Activated naive CD4-positive, alpha-beta T cell treated with anti-CD3 and anti-CD28 coated beads for 36 hours (primary cell): ENCODE results near the gene ZNF814. TPM values are rescaled to one million over a fixed set of nuclear protein-coding genes. Genes with fewer than 3 reads are reported as not detected.
"Not testable (repeated sequence)": the region's sequence is repeated elsewhere in the genome, so short reads cannot be mapped to it uniquely, and the experiment has no call there.

Experiments
- CTCF ChIA-PET: fragments of 350-600 bp; sonication (Branson Sonifier 250); formaldehyde crosslinking; loops from one replicate; lab custom pipeline; 2021; ENCODE audit warnings: antibody characterized with exemption; lab: Charles Lee
- DNase-seq: peaks from one replicate; pipeline ENCODE4 v3.0.0-alpha.2; 2020
- H3K27ac Mint-ChIP-seq: one replicate; pipeline ENCODE4 v1.8.0; 2021; ENCODE audit warnings: mild to moderate bottlenecking, mixed read lengths
- H3K27me3 Mint-ChIP-seq: one replicate; pipeline ENCODE4 v1.8.0; 2021; ENCODE audit warnings: low read depth, mixed read lengths
- H3K36me3 Mint-ChIP-seq: one replicate; pipeline ENCODE4 v1.8.0; 2021; ENCODE audit warnings: low read depth, mixed read lengths
- H3K4me1 Mint-ChIP-seq: one replicate; pipeline ENCODE4 v1.8.0; 2021; ENCODE audit warnings: low read depth, mixed read lengths
- H3K4me3 Mint-ChIP-seq: one replicate; pipeline ENCODE4 v1.8.0; 2021; ENCODE audit warnings: mild to moderate bottlenecking, moderate library complexity, mixed read lengths
- H3K9me3 Mint-ChIP-seq: one replicate; pipeline ENCODE4 v1.8.0; 2021; ENCODE audit warnings: mixed read lengths
- intact Hi-C: fragments of 100-400 bp; cut with micrococcal nuclease; formaldehyde crosslinking; loops from one replicate; pipeline ENCODE4 v1.15.1; 2023
- total RNA-seq, 2 experiments: library from RNA; stranded (reverse); gene quantifications; one replicate each; pipeline ENCODE4 v1.2.3, GENCODE V29; 2021

The ZNF814 gene
- total RNA-seq, 2 experiments from 2014 or later = 12.7 to 13.3 TPM

DNA sequence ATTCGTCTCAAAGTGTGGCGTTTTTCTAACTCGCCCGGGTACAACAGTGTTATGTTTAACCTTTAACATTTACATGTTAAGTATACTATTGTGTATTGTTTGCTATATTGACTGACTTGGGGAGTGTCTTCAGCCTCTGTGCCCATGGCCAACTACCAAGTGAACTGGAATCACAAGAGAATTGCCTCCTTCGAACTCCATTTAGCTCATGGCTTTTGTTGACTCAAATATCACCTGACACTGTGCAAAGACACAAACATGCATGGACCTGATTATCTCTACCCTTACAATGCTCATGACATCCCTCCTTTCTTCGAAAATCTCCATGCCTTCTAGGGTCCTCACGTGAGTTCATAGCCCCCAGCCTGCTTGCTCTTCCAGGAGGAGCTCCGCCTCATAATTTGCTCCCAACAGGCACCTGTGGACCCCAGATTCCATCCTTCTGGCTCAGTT lies 704 bp downstream of the ZNF814 start:
- Mint-ChIP-seq H3K9me3 (peaks cover 40% of the 10 kb centered on the region), H3K4me3 (peak overlapping the region; percentile 86), H3K27ac (peak overlapping the region; percentile 72), H3K4me1 (peaks cover 21% of the 10 kb centered on the region), H3K36me3 (peaks cover 65% of the 10 kb centered on the region), H3K27me3 (no peaks in the 10 kb centered on the region)
- no peak for DNase-seq
- intact Hi-C loops = no loop called here
- CTCF ChIA-PET = interaction anchor here (0.6 to 1.4 kb wide), 2 partner anchors 27 to 208 kb away, joined by 3 to 4 read pairs; partner anchors contain the start of gene ZNF417

DNA sequence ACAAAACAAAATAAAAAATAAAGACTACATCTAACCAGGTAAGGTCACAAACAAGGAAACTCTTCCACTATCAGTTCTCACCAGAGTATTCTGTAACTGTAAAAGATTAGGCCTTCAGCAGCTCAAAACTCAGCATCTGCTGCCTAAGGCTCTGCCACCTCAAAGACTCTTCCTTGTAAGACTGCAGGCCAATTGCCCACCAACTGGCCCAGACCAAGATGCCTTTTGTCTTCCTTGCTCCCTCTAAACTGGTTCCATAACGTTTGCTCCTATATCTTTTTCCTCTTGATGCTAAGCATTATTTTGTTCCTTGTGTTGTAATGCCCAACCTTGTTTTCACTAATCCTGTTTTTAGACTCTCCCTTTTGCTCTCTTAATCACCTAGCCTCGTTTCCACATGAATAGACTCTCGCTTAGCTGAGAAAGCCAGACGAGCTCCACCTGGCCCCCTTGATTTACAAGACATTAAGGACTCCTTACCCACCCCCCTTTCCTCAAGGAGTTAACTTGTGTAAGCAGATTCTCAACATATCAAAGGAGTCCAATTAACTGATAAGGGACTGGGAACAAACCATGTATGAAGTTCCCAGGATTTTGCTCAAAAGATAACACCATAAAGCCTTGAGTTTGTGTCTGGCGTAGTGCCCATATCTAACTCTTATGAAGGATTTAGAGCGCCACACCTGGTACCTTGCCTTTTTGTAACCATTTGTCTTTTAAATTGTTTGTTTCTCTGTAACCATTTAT lies 1.5 kb downstream of the ZNF814 start:
- H3K9me3 Mint-ChIP-seq = peaks cover 45% of the 10 kb centered on the region
- peaks cover 21% of the 10 kb centered on the region for H3K4me1 Mint-ChIP-seq
- CTCF ChIA-PET = interaction anchor here (0.6 to 1.4 kb wide), 2 partner anchors 28 to 209 kb away, joined by 3 to 4 read pairs; partner anchors contain the start of gene ZNF417
- peak overlapping the region; percentile 86 for H3K4me3 Mint-ChIP-seq
- DNase-seq = no peak
- no peak overlapping the region for H3K27ac Mint-ChIP-seq
- H3K36me3 Mint-ChIP-seq = peaks cover 70% of the 10 kb centered on the region
- intact Hi-C loops = no loop called here
- no peaks in the 10 kb centered on the region for H3K27me3 Mint-ChIP-seq

DNA sequence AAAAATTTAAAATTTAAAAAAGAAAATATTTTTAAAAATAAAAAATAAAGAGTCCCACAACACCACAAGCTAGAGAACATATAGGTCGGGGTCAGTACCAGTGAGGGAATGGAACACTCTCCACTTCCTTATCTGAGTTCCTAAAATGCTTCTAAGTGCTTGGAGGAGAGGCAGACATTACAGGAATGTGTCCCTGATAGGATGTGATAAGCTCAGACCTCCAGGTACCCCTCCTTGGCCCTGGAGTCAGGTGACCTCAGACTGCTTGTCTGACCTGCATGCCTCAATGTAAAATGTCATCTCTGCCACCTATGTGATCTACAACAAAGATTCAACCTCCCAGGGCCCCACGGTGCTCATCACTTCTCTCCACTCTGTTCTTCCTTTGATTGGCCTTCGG lies 2.8 kb downstream of the ZNF814 start:
- CTCF ChIA-PET = no interaction called here
- Mint-ChIP-seq H3K9me3 (peaks cover 41% of the 10 kb centered on the region), H3K36me3 (peaks cover 67% of the 10 kb centered on the region), H3K27ac (no peak overlapping the region), H3K4me1 (peaks cover 21% of the 10 kb centered on the region), H3K4me3 (no peak overlapping the region), H3K27me3 (no peaks in the 10 kb centered on the region)
- intact Hi-C loops = no loop called here
- no peak for DNase-seq

DNA sequence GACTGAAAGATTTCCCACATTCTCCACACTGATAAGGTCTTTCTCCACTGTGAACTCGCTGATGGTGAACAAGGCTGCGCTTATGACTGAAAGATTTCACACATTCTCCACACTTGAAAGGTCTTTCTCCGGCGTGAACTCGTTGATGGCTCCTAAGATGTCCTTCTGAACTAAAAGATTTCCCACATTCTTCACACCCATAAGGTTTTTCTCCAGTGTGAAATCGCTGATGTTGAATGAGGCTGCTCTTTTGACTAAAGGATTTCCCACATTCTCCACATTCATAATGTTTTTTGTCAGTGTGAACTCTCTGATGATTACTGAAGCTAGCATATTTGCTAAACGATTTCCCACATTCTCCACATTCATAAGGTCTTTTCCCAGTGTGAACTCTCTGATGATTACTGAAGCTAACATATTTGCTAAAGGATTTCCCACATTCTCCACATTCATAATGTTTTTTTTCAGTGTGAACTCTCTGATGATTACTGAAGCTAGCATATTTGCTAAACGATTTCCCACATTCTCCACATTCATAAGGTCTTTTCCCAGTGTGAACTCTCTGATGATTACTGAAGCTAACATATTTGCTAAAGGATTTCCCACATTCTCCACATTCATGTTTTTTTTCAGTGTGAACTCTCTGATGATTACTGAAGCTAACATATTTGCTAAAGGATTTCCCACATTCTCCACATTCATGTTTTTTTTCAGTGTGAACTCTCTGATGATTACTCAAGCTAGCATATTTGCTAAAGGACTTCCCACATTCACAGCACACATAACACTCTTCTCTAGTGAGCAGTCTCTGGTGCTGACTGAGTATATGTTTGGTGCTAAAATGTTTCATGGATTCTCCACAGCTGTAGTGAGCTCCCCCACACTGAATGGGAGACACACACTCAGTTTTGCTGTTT lies 14.7 kb downstream of the ZNF814 start:
- H3K36me3 Mint-ChIP-seq = peaks cover 81% of the 10 kb centered on the region
- H3K9me3 Mint-ChIP-seq = peaks cover 72% of the 10 kb centered on the region
- H3K4me1 Mint-ChIP-seq, H3K4me3 Mint-ChIP-seq, intact Hi-C loops, DNase-seq, H3K27ac Mint-ChIP-seq, H3K27me3 Mint-ChIP-seq, CTCF ChIA-PET: not testable (repeated sequence)

DNA sequence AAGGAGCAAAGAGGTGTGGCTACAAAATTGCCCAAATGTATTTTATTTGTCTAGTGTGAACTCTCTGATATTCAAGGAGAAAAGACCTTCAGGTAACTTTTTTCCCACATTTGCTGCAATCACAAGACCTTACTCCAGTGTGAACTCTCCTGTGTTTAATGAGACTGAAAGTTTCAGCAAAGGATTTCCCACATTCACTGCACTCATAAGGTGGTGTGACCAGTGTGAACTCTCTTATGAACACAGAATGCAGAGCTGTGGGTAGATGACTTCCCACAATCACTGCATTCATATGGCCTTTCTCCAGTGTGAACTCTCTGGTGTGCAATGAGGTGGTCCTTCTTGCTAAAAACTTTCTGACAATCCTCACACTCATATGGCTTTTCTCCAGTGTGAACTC lies 16.4 kb downstream of the ZNF814 start:
- Mint-ChIP-seq H3K9me3 (peaks cover 73% of the 10 kb centered on the region), H3K36me3 (peaks cover 84% of the 10 kb centered on the region), H3K27ac (no peak overlapping the region), H3K27me3 (no peaks in the 10 kb centered on the region), H3K4me1 (no peaks in the 10 kb centered on the region), H3K4me3 (no peak overlapping the region)
- CTCF ChIA-PET = no interaction called here
- intact Hi-C loops = no loop called here
- DNase-seq = no peak

DNA sequence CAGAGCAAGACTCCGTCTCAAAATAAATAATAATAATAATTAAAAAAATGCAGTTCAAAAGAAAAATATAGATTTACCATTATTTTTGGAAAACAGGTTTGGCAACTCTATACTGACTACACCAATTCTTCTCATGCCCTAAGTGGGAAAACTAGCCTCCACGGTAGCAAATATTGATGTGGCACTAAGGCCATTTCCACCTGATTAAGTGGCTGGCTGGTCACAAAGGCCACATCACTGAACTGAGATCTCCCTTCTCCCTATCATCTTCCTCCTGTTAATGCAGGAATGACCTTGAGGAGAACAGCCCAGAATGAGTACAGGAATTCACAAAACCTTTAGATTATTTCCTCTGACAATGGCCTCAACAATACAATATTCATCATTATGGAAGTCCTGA lies 18.6 kb downstream of the ZNF814 start:
- Mint-ChIP-seq H3K36me3 (peaks cover 83% of the 10 kb centered on the region), H3K9me3 (peaks cover 69% of the 10 kb centered on the region), H3K27me3 (no peaks in the 10 kb centered on the region), H3K4me3 (no peak overlapping the region), H3K27ac (no peak overlapping the region), H3K4me1 (no peaks in the 10 kb centered on the region)
- intact Hi-C loops = no loop called here
- CTCF ChIA-PET = no interaction called here
- DNase-seq = no peak

DNA sequence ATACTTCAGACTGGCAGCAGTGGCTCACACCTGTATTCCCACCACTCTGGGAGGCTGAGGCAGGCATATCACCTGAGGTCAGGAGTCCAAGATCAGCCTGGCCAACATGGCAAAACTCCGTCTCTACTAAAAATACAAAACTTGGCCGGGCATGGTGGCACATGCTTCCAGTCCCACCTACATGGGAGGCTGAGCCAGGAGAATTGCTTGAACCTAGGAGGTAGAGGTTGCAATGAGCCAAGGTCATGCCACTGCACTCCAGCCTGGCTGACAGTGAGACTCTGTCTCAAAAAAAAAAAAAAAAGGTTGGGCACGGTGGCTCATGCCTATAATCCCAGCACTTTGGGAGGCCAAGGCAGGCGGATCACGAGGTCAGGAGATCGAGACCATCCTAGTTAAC lies 19.2 kb downstream of the ZNF814 start:
- H3K36me3 Mint-ChIP-seq = peaks cover 85% of the 10 kb centered on the region
- DNase-seq, H3K27me3 Mint-ChIP-seq, H3K4me3 Mint-ChIP-seq, intact Hi-C loops, H3K27ac Mint-ChIP-seq, H3K4me1 Mint-ChIP-seq, CTCF ChIA-PET: not testable (repeated sequence)
- peaks cover 71% of the 10 kb centered on the region for H3K9me3 Mint-ChIP-seq

DNA sequence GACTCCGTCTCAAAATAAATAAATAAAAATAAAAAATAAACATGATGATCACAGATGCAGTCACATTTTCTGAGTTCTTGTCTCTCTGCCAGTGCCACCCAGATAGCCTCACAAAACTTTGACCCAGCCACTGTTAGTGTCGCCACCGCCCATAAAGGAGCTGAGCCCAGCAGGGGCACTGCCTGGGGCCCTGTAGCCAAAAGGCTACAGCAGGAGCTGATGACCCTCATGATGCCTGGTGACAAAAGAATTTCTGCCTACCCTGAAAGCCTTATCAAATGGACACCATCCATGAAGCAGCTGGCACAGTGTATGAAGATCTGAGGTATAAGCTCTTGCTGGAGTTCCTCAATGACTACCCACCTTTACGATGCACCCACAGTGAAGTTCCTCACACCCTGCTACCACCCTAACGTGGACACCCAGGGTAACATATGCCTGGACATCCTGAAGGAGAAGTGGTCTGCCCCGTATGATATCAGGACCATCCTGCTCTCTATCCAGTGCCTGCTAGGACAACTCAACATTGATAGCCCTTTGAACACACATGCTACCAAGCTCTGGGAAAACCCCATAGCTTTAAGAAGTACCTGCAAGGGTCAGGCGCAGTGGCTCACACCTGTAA lies 20.9 kb downstream of the ZNF814 start:
- no peak overlapping the region for H3K27ac Mint-ChIP-seq
- H3K4me3 Mint-ChIP-seq = no peak overlapping the region
- DNase-seq = no peak
- CTCF ChIA-PET = no interaction called here
- intact Hi-C loops = no loop called here
- peaks cover 85% of the 10 kb centered on the region for H3K36me3 Mint-ChIP-seq
- no peaks in the 10 kb centered on the region for H3K4me1 Mint-ChIP-seq
- H3K9me3 Mint-ChIP-seq = peaks cover 63% of the 10 kb centered on the region
- H3K27me3 Mint-ChIP-seq = no peaks in the 10 kb centered on the region

DNA sequence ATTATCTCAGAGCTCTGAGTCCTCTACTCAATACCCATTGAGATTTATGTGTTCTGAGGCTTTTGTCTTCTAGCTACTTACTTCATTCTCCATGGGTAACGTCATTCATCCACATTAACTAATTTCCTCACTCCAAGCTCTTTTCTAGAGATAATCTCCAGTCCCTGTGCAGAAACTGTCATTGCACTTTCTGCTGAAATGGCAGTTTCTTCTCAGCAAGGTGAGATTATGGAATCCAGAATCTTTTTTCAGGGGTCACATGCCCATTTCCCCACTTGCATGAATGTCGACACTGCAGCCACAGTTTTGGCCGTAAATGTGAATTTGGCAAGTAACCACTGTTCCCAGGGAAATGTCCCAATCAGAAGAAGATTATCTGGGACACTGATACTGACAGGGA lies 26.5 kb downstream of the ZNF814 start:
- CTCF ChIA-PET, H3K4me3 Mint-ChIP-seq: not testable (repeated sequence)
- H3K9me3 Mint-ChIP-seq = peaks cover 62% of the 10 kb centered on the region

DNA sequence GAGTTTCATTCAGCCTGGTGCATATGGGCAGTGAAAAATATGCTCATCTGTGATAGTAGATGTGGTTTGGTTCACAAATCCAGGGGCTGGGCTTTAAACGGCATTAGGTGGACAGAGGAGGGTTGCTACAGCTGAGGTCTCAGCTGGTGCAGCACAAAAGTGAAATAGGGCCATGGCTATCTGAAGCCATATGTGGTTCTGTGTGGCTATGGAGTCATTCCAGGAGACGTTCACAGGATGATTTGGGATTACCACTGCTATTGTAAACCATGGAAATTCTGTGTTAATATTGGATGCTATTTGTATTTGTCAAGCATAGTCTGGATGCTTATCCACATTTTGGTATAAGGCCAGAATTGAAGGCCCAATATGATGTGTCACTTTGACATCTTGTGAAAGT lies 34.7 kb downstream of the ZNF814 start:
- H3K27ac Mint-ChIP-seq, H3K27me3 Mint-ChIP-seq, H3K4me3 Mint-ChIP-seq, intact Hi-C loops, CTCF ChIA-PET, DNase-seq: not testable (repeated sequence)
- Mint-ChIP-seq H3K36me3 (peaks cover 81% of the 10 kb centered on the region), H3K9me3 (peaks cover 28% of the 10 kb centered on the region), H3K4me1 (peaks cover 20% of the 10 kb centered on the region)

More for the DNA sequence above, 26.5 kb downstream of the ZNF814 start:
- H3K4me1 Mint-ChIP-seq, intact Hi-C loops, DNase-seq, H3K27ac Mint-ChIP-seq, H3K27me3 Mint-ChIP-seq: not testable (repeated sequence)
- H3K36me3 Mint-ChIP-seq = peaks cover 92% of the 10 kb centered on the region

DNA sequence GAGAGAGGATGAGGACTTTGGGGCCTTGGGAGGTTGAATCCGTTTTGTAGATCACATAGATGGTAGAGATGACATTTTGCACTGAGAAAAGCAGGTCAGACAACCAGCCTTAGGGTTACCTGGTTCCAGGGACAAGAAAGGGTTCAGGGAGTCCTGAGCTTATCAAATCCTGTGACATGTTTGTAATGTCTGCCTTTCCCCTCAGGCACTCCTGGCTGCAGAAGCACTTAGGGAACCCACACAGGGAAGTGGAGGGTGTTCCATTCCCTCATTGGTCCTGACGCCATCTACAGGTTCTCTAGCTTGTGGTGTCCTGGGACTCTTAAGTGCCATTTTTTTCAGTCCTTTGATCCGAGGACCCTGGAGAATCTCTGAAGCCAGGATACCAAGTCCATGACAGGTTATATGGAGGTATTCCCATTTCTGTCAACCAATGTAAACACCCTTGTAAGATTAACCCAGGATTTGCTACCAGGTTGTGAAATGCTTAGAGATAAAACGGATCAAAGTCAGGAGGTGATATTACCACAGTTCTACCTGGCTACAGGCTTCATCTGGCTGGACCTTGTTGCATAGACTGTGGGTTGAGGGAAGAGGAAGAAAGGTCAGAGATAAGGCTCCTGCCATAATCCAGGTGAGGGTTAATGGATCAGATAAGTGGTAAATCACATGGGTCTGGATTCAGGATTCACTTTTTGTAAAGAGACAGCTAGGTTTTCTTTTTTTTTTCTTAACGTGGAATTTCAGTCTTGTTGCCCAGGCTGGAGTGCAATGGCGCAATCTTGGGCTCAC lies 36.8 kb downstream of the ZNF814 start:
- intact Hi-C loops, H3K4me3 Mint-ChIP-seq, H3K27me3 Mint-ChIP-seq, DNase-seq, H3K27ac Mint-ChIP-seq: not testable (repeated sequence)
- H3K36me3 Mint-ChIP-seq = peaks cover 67% of the 10 kb centered on the region
- CTCF ChIA-PET = interaction anchor here (0.6 kb wide), 2 partner anchors 44 to 83 kb away, joined by 3 read pairs; partner anchors contain the start of gene ZNF586
- H3K9me3 Mint-ChIP-seq = peaks cover 22% of the 10 kb centered on the region
- peaks cover 21% of the 10 kb centered on the region for H3K4me1 Mint-ChIP-seq
